ENCODE data around the gene HNRNPA3.
"Not testable (repeated sequence)": the region's sequence is repeated elsewhere in the genome, so short reads cannot be mapped to it uniquely, and the experiment has no call there.

HNRNPA3 gene

GRCh38 chr2:177190941-177191340 lies 21.7 kb upstream of the HNRNPA3 start:
- H3K4me3 ChIP-seq (ENCODE audit: control insufficient read depth, low read depth, low read length), result no peak overlapping the region
- TF ChIP-seq, protein P1, sequence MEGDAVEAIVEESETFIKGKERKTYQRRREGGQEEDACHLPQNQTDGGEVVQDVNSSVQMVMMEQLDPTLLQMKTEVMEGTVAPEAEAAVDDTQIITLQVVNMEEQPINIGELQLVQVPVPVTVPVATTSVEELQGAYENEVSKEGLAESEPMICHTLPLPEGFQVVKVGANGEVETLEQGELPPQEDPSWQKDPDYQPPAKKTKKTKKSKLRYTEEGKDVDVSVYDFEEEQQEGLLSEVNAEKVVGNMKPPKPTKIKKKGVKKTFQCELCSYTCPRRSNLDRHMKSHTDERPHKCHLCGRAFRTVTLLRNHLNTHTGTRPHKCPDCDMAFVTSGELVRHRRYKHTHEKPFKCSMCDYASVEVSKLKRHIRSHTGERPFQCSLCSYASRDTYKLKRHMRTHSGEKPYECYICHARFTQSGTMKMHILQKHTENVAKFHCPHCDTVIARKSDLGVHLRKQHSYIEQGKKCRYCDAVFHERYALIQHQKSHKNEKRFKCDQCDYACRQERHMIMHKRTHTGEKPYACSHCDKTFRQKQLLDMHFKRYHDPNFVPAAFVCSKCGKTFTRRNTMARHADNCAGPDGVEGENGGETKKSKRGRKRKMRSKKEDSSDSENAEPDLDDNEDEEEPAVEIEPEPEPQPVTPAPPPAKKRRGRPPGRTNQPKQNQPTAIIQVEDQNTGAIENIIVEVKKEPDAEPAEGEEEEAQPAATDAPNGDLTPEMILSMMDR (conservative IDR thresholded peaks at IDR 0.05; ENCODE audit: control insufficient read depth, insufficient read depth, low read depth, low read length), result no peak
- no peak for DNase-seq (ENCODE audit: low read depth)

DNA sequence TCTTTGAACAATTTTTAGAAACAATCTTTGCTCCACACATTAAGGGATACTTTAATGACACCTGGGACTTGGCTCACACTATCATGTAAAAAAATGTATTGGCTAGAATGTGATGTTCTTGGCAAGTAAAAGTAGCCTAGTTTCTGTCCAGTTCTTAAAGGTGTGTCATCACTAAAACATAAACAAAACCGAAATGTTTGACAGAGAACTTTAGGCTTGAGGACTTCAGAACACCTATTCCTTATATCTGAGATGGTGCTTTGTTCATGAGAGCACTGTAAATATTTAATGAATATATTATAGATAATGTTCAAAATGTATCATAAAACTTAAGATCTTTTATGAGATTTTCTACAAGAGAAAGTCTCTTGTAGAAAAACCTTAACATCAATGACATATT lies 19.8 kb upstream of the HNRNPA3 start:
- no peak for DNase-seq (ENCODE audit: low read depth)
- TF ChIP-seq, protein P1 (conservative IDR thresholded peaks at IDR 0.05; ENCODE audit: control insufficient read depth, insufficient read depth, low read depth, low read length), result no peak
- H3K4me3 ChIP-seq (ENCODE audit: control insufficient read depth, low read depth, low read length), result no peak overlapping the region

DNA sequence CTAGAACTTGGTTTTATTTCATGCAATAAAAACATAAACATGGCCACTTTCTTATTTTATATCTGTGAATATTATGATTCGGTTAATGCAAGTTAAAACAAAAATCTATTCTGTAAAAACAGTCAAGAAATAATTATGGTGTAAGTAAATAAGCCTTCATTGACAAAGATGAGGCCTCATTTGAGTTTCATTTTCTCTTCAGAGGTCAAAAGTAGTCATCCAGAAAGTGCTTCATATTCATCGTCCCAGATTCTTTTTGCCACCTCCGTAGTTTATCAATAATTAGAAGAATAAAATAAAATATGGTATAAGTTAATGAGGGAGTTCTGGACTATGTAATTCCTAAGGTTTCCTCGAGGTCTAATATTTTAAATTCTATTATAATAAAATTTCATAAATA lies 19.4 kb upstream of the HNRNPA3 start:
- no peak for DNase-seq (ENCODE audit: low read depth)
- no peak overlapping the region for H3K4me3 ChIP-seq (ENCODE audit: control insufficient read depth, low read depth, low read length)
- TF ChIP-seq, protein P1 (conservative IDR thresholded peaks at IDR 0.05; ENCODE audit: control insufficient read depth, insufficient read depth, low read depth, low read length), result no peak

DNA sequence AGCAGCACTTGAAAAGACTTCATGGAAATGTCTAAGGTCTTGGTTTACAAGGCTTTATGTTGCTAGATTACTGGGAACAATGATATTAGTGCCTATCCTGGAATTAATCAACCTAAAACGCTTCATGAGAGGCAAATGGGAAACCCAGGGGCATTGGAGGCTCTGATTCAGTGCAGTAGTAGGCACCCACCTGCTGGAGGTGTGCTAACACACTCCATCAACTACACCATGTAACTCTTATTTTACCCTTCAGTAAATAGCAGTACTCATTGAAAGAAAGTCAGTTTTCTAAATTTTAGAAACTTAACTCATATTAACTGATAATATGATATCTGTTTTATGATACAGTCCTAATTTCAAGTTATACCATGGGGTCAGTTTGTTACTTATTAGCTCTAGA lies 17.4 kb upstream of the HNRNPA3 start:
- DNase-seq (ENCODE audit: low read depth), result no peak
- TF ChIP-seq, protein P1 (conservative IDR thresholded peaks at IDR 0.05; ENCODE audit: control insufficient read depth, insufficient read depth, low read depth, low read length), result no peak
- H3K4me3 ChIP-seq (ENCODE audit: control insufficient read depth, low read depth, low read length), result no peak overlapping the region

- not testable (repeated sequence) for H3K4me3 ChIP-seq (ENCODE audit: control insufficient read depth, low read depth, low read length); DNase-seq (ENCODE audit: low read depth)
Measured at GRCh38 chr2:177200419-177200818, 12.2 kb upstream of the HNRNPA3 start.

GRCh38 chr2:177201919-177202346 lies 10.7 kb upstream of the HNRNPA3 start:
- TF ChIP-seq, protein P1 (conservative IDR thresholded peaks at IDR 0.05; ENCODE audit: control insufficient read depth, insufficient read depth, low read depth, low read length), result no peak
- no peak for DNase-seq (ENCODE audit: low read depth)
- H3K4me3 ChIP-seq (ENCODE audit: control insufficient read depth, low read depth, low read length), result no peak overlapping the region

DNA sequence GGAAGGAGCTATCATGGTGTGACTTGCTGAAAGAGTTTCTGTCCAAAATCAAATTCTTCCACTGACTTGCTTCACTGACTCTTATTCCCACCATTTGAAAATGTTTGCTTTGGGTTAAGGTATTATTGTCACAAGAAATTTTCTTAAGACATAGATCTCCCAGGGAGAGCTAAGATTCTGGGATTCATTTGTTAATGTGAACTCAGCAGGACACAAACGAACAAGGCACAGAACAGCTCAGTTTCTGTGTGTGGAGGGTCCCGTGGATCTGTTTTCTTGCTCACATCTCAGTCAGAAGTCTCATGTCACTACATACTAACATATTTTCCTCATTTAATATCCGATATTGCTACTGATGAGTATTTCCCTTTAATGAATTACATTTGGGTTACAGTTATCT lies 8.2 kb upstream of the HNRNPA3 start:
- no peak overlapping the region for H3K4me3 ChIP-seq (ENCODE audit: control insufficient read depth, low read depth, low read length)
- no peak for DNase-seq (ENCODE audit: low read depth)
- TF ChIP-seq, protein P1 (conservative IDR thresholded peaks at IDR 0.05; ENCODE audit: control insufficient read depth, insufficient read depth, low read depth, low read length), result no peak
